Anterior cingulate cortex (tissue), 58 donors: ENCODE results near the gene FOSL1.

Experiments used
- DNase-seq, 58 donors: peaks; one replicate each; lab custom pipeline; 2025; lab: John Stamatoyannopoulos, UW

Gene FOSL1

DNA sequence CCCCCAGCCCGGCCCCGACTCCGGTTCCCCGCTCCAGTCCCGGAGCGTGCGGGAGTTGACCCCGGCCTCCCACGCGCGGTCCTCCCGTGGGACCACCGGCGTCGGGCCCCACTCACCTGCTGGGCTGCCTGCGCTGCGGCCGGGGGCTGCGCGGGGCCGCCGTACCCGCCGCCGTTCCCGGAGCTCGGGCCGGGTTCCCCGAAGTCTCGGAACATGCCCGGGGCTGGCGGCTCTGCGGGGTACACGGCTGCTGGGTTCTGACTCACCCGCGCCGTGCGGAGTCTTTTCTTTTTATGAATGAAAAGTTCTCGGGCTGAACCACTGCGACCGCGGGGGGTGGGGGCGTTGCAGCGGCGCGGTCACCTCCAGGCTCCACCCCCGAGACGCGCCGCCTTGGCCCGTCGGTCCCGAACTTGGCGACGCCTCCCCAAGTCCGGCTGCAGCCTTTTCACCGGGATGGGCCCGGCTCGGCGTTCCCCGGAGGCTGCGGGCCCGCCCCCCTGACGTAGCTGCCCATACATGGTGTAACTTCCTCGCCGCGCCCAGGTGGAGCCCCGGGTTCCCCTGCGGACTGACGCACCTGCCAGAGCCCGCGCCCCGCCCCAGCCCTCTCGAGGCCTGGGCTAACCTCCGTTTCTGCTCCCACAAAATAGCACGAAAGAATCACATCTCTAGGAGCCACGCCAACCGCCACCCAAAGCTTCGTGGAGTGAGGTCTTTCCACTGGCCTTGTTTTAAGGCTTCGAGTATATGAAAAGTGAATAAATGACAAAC lies at the start of gene FOSL1:
TSS of gene FOSL1 (minus strand) at position 264 of the 774 bp plus-strand sequence. CDS start at position 215, 49 bp downstream.
- peak in 43 of 58 donors; percentile 12 to 89 (median 43) for DNase-seq

DNA sequence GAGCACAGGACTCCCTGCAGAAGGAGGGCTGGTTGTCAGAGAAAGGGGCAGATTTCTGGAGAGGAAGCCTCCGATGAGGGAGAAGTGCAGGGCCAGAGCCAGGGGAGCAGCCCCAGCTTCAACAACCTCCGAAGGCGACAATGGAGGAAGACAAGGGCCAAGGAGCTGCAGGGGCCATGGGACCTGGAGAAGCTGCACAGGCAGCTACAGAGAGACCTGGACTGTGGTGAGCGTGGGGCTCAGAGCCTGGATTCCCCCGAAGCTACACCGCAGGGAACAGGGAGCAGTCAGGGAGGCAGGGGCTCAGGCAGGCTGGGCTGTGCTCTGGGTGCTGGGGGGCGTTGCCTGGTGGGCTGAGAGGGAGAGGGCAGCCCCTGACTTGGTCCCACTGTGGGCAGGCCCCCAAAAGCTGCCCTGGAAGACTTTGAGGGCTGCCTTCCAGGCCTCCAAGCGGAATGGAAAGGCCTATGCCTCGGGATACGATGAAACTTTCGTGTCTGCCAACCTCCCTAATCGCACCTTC lies 47.5 kb upstream of the FOSL1 start:
- no peak for DNase-seq

DNA sequence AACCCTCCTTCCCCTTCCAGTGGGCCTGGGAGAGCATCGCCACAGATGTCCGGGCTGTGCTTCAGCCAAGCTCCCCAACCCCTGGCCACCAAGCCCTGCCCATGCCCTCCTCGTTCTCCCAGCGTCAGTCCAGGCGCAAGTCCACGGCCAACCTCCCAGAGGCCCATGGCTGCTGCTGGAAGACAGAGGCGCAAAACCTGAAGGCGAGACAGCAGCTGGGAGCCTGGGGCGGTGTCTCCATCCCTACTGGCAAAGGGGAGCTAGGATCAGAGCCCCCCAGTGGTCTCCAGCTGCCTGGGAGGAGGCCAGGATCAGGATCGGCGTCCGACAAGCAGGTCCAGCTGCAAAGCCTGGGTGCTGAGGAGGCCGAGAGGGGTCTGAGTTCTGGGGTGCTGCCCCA lies 46.9 kb upstream of the FOSL1 start:
- DNase-seq: no peak

DNA sequence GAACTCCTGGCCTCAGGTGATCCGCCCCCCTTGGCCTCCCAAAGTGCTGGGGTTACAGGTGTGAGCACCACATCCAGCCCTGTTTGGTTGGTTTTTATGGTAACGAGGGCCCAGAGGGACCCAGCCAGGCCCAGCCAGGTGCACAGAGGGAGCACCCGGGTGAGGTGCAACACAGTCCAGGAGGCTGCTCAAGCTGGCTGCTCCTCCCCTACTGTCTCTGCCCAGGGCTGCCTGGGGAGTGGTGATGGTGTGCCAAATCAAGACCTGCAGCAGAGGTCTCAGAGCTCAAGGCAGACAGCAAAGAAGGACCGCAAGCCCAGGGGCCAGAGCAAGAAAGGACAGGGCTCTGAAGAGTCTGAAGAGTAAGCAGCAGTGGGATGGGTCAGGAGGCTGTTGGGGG lies 46.5 kb upstream of the FOSL1 start:
- DNase-seq: no peak

DNA sequence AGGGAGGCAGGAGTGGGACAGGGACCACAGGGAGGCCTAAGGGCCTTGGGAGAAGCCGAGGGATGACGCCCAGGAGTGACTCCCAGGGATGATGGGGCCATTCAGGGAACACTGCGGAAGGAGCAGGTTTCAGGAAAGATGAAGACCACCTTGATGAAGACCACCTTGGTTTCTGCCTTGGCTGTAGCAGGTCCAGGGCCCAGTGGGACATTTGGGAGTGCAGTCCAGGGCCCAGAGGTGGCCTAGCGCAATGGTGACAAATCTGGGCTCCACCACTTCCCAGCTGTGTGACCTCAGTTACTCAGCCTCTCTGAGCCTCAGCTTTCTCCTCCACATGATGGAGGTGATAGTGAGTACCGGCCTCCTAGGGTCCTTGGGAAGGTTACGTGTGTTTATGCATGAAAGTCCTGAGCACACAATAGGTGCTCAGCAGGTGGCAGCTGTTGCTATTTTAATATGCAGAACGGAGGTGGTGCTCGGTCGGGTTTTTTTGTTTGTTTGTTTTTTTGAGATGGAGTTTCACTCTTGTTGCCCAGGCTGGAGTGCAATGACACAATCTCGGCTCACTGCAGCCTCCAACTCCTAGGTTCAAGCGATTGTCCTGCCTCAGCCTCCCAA lies 45.9 kb upstream of the FOSL1 start:
- DNase-seq: no peak

DNA sequence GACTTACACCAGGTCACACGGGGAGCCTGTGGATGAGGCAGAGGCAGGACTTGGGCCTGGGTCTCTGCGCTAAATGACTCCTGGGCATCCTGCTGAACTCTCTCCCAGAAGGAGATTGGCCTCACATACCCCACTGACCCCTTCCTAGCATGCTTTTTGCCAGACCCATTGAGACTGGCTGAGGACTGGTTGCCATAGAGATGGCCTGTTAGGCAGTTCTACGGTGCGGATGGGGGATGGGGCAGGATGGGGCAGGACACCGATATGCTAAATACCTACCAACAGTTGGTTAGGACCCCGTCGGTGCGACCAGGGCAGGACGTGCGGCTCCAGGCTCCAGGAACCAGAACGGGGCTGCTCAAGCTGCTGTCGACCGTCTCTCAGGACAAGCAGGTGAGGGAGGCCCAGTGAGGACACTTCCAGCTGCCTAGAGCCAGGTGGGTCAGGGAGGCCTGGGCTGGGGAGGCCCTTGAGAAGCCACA lies 45.3 kb upstream of the FOSL1 start, which contains the start of gene TSGA10IP:
TSS of gene TSGA10IP (plus strand) at position 51 of the 482 bp plus-strand sequence. CDS start at position 247, 196 bp downstream.
- no peak for DNase-seq

DNA sequence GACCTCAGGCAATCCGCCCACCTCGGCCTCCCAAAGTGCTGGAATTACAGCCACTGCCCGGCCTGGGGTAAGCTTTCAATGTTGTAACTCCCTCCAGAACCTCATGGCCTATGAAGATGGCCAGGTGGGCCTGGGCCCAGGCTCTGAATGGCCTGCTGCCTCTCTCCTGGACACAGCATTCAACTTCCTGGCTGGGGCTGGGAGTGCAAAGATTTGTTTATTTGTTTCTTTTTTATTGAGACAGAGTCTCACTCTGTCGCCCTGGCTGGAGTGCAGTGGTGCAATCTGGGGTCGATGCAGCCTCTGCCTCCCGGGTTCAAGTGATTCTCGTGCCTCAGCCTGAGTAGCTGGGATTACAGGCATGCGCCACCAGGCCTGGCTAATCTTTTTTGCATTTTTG lies 44.6 kb upstream of the FOSL1 start:
- DNase-seq: no peak

DNA sequence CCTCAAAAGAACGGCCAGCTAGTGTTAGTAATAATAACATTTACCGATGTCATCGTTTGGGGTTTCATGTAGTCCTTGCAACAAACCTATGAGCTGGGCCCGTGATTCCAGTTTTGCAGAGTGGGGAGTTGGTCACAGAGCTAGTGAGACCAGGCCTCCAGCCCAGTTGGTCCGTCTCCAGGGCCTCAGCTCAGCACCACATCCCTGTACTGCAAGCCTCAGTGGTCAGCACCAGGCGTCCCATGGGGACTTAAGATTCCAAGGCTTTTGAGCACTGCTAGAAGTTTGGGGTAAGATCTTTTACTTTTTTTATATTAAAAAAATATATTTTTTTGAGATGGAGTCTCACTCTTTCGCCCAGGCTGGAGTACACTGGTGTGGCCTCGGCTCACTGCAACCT lies 44.0 kb upstream of the FOSL1 start:
- DNase-seq: no peak

DNA sequence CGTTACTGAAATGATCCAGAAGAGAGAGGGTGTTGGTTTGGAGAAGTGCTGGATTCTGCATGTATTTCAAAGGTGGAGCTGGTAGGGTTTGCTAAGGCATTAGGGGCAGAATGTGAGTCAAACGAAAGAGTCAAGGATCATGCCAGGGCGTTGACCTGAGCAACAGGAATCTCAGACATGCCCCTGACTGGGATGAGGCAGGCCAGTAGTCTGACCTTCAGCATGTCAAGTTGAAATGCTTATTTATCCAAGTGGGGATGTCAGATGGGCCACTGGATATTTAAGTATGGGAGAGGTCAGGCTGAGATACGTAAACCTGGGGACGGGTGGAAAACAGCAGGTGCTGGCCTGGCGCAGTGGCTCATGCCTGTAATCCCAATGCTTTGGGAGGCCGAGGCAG lies 42.3 kb upstream of the FOSL1 start:
- no peak for DNase-seq

DNA sequence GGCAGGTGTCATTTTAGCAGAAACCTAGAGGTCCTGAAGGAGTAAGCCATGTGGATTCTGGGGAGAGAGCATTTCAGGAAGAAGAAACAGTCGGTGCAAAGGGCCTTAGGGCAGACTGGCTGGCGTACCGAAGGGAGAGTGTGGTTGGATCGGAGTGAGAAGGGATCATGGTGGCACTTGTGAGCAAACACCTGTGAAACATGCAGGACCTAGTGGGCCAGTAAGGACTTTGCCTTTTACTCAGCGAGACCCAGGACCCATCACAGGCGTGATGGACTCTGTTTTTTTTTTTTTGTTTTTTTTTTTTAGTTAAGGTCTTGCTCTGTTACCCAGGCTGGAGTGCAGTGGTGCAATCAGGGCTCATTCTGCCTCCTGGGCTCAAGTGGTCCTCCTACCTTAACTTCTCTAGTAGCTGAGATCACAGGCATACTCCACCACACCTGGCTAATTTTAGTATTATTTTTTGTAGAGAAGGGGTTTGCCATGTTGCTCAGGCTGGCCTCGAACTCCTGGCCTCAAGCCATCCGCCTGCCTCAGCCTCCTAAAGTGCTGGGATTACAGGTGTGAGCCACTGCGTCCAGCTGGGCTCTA lies 41.6 kb upstream of the FOSL1 start:
- no peak for DNase-seq

DNA sequence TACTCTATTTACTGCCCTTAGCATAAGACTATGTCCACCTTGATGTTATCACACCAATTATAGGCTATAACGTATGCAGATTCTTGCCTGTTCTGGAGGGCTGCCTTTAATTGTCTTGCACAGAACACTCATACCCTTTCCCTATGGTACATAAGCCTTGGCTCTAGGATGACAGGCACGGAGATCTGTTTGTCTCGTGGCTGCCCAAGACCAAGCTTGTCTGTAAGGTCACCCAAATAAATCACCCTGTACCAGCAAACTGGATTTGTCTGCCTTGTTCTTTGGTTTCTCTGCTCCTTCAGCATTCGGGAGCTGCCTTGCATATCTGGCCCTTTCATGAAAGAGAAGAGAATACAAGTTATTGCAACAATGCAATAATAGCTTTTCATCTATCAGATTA lies 37.6 kb upstream of the FOSL1 start:
- no peak for DNase-seq

DNA sequence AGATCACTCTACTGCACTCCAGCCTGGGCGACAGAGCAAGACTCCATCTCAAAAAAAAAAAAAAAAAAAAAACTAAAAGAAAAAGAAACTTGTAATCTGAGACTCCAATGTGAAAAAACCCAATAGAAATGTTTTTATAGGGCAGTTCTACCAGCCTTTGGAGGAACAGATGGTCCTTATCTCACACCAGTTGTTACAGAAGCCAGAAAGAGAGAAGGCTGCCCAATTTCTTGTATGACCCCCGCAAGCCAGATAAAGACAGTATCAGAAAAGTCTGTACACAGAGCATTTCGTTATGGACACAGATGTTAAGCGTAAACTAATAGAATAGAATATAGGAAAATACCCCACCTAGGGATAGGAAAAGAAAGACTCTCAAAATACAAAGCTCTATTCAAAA lies 33.8 kb upstream of the FOSL1 start:
- DNase-seq: no peak

DNA sequence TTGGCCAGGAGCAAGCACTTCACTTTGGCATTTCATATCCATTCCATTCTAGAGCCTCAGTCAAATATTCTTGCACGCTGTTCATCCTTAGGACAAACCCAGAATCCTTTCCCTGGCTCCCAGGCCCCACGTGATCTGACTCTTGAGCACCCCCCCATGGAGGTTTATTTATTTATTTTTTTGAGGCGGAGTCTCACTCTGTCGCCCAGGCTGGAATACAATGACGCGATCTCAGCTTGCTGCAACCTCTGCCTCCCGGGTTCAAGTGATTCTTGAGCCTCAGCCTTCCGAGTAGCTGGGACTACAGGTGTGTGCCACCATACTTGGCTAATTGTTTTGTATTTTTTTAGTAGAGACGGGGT lies 32.4 kb upstream of the FOSL1 start:
- no peak for DNase-seq

DNA sequence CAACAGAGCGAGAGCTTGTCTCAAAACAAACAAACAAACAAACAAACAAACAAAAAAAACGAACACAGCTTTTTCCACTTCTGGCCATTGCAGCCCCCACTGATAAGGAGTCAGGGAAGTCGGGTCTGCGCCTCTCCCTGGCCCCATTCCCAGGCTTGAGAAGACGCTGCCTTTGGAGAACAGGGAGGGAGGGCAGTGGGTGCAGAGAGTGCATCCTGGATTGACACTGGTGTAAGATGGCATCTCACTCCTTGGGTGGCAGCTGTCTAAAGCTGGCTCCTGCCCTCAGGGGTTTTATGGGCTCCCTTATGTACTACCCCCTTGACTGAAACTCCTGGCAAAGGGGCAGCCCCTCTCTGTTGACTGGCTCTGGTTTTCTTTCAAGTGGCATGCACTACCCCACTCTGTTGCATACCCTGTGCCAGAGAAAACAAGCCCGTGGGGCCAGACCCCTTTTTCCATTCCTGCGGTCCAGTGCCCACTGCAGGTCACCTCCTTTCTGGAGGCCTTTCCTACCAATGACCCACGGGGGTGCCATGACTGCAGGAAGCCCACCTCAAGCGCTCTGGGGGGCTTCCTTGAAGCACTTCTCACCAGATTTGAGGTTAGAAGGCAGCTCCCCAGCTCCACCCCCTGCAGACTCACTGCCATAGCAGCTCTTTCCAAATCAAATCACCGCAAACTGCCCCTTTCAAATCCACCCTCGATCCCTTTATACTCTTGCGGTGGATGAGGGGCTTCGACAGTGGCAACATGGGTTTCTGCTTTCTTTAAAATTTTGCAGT lies 31.8 kb upstream of the FOSL1 start:
- no peak for DNase-seq

DNA sequence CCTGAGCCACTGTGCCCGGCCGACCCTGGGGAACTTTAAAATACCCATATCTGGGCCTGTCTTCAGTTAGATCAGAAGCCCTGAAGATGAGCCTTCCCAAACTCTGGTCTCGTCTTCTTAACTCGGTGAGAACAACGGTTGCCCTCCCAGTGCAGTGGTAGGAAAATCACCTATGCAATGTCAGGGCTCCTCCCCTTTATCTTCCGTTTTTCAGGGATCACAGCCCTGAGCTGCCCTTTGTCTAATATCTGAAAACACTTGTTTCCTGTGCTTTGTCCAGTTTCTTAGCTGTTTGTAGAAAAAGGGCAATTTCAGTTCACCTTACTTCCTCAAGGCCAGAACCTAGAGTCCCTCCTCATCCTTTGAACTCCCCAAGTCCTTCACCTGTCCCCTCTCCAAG lies 28.5 kb upstream of the FOSL1 start:
- no peak for DNase-seq

DNA sequence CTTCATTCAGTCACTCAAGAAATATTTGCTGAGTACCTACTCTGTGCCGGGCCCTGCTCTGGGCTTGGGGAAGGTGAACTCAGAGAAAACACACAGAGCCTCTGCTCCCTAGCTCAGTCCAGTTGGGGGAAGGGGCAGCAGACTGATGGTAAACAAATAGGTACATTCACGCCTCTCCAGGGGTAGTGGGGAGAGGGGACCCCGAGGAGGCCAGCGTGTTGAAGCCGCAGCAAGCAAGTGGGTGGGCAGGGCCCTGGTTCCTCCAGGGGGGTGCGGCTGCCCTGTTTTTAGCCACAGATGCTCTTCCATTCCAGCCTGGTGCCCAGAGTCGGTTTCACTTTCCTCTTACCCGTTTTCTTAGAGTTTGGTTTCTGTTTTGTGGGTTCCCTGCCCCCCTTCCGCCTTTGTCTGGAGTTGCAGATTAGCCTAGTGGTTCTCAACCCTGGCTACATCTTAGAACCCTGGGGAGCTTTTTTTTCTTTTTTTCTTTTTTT lies 27.8 kb upstream of the FOSL1 start:
- peak in 4 of 58 donors; percentile 11 to 25 (median 18) for DNase-seq

DNA sequence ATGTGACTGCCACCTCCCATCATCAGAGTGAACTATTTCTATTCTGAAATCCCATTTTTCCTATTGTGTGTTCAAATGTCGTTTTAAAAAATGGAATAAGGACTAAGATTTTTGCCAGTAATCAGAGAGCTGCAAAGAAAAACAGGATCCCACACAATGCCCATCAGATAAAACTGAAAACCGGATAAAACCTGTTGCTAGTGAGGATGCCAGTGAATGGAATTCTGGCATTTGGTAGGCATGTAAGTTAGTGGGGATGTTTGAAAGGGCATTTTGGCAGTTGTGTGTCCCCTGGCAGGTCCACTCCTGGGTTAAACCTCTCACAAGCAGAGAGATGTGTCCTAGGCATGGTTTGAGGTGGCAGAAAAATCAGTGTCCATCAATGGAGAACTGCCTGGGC lies 25.2 kb upstream of the FOSL1 start:
- no peak for DNase-seq

DNA sequence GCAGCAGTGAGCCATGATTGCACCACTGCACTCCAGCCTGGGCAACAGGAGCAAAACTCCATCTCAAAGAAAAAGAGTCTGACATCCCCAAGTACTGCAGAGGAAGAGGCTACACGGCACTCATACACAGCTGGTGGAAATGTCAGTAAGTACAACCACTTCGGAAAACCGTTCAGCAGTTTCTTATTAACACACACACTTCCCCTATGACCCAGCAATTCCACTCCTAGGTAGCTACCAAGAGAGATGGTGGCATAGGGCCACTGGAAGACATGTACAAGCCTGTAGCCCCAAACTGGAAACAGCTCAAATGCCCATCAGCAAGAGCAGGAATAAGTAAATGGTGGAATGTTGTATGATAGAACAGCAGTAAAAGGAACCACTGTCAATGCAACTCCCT lies 22.4 kb upstream of the FOSL1 start:
- no peak for DNase-seq

DNA sequence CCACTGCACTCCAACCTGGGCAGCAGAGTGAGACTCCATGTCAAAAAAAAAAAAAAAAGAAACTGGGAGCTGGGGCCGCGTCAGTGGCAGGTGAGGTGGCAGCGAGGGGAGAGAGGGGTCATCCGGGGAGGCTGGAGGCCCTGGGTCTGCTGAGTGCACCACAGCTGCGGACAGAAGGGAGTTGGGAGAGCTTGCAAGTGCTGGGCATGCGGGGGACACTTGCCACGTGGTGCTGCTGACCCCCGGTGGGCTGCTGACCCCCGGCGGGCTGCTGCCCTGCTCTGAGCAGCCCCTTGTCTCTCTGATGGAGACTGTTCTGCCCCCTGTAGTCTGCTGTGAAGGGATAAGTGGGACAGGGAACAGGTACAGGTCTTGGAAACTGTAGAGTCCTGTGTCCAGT lies 21.7 kb upstream of the FOSL1 start:
- no peak for DNase-seq

DNA sequence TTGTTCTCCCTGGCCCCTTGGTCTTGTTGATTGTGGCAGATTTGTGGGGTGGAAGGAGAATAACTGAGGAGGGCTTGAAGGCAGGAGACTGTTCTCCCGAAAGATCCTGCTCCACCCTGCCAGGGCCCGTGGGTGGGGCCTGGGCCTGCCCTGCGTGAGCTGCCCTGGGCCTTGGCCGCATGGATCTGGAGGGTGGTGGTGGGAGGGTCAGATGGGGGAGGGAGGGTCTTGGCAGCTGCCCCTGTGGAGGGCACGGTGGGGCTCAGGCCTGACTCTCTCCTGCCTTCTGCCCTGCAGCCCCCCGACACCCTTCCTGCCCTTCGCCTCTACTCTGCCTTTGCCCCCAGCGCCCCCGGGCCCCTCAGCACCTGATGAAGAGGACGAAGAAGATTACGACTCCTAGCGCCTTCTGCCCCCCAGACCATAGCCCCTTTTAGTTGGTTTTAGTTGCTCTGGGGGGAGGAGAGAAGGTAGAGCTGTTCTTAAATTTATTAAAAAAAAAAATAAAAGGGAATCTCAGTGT lies 20.9 kb upstream of the FOSL1 start:
- no peak for DNase-seq
